ENCODE measurements around the gene GDF9.

- TF ChIP-seq CTCF (IDR thresholded peaks at IDR 0.05): no peak
- TF ChIP-seq TP53 (CRISPR knock-in tag; IDR thresholded peaks at IDR 0.05): no peak
- TF ChIP-seq RELA (CRISPR knock-in tag; IDR thresholded peaks at IDR 0.05; ENCODE audit: borderline replicate concordance): no peak
- TF ChIP-seq ZNF121 (CRISPR knock-in tag; IDR thresholded peaks at IDR 0.05): no peak
- no peak for TF ChIP-seq FOXJ3 (CRISPR knock-in tag; IDR thresholded peaks at IDR 0.05; ENCODE audit: borderline replicate concordance)
Measured at GRCh38 chr5:132841305-132841704, 25.0 kb downstream of the GDF9 start.
